NCI-H2196 treated with DMSO at 0.1 percent for 48 hours (cell line): ENCODE data around the gene ZNF213.

Experiments used
- DNase-seq: peaks from one replicate; lab custom pipeline; 2025; ENCODE audit not compliant: unreplicated experiment; lab: John Stamatoyannopoulos, UW

Gene ZNF213

GRCh38 chr16:3145660-3146059, 10.8 kb downstream of the ZNF213 start:
- DNase-seq: no peak

- no peak for DNase-seq
These were observed 12.4 kb downstream of the ZNF213 start for GRCh38 chr16:3147046-3147756.

DNA sequence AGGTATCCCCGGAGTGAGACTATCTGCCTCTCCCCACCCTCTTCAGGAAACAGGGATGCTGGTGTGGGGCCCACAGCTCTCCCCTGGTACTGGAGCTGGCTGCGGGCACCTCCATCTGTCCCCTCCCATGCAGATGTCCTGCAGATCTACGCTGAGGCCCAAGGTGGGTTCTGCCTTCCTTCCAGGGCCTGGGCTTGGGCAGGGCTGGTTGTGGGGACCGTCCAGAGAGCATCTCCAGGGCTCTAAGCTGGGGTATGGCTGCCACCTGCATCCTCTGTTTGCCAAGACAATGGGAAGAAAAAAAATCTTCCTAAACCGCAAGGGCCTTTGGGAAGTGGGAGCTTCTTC, 12.9 kb downstream of the ZNF213 start:
- DNase-seq: no peak

DNA sequence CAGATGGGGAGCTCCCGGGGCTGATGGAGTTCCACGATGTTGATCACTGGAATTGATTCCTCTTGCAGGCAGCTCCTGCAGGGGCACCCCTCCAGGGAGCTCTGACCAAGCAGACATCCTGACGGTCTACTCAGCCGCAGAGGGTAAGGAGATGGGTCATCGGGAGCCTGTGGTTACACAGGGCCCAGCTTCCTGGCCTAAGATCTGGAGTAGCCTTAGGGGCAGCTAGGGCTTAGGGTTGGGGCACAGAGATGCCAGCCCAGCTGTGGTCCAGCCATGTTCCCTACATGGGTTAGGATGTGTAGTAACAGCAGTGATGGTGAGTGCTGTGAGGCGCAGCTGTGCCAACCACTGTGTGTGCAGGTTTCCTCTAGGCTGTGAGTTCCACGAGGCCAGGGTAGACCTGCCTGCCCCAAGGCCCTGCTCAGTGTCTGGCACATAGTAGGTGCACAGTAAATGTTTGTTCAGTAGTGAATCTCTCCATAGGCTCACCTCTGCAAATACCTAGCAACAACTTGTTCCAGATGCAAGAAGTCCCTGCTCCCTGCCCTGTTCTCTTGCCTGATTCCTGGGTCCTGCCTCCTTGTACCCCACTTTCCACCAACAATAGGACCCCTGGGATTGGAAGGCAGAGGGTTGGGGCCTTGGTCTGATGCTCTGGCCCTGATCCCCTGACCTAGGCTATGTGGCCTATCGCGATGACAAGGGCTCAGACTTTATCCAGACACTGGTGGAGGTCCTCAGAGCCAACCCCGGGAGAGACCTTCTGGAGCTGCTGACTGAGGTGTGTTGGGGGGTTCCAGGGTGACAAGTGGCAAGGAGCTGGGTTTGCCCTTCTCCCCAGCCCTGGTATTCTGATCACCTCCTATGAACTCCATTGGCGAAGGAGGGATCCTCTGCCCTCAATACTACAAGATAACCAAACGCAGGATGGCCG, 13.7 kb downstream of the ZNF213 start:
- DNase-seq: no peak

- no peak for DNase-seq
These were observed 14.3 kb downstream of the ZNF213 start for GRCh38 chr16:3149193-3149530.

GRCh38 chr16:3149630-3150345, 15.0 kb downstream of the ZNF213 start:
- no peak for DNase-seq

- peak; percentile 86 for DNase-seq
These were observed 15.8 kb downstream of the ZNF213 start for GRCh38 chr16:3150346-3151218.

- no peak for DNase-seq
These were observed 17.1 kb downstream of the ZNF213 start for GRCh38 chr16:3152027-3152276.

- DNase-seq: peak; percentile 79
These were observed 17.6 kb downstream of the ZNF213 start for GRCh38 chr16:3152277-3152990.

DNA sequence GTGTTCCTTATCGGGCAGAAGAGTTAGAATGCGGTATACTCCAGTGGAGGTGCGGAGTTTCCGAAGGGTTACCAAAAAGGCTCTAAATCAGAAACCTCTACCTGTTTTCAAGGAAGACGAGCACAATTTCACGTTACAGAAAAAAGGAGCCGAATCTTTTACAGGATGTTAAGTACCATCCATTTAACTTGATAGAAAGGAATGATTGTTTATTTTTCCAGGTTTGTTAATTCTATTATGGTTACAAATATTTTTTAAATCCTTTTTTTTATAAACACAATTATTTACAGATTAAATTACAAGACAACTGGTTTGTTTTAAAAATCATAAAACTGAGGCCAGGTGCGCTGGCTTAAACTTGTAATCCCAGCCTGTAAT, 18.2 kb downstream of the ZNF213 start:
- DNase-seq: no peak

DNA sequence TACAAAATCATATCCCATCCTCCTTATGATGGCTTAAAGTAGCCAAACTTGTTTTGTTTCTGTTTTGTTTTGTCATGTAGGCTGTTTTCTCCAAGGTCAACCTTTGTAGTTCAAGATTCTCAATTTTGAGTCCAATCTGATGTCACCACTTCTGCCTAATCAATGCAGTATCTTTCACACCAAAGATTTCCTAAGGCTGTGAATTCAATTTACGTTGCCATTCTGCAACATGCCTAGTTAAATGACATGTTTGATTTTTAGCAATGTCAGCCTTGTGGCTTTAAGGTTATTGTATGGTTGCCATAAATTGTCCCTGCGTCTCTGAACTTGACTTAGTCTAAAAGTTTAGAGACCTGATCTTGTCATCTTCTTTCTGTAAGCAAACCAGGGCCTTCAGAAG, 20.4 kb downstream of the ZNF213 start:
- DNase-seq: no peak

DNA sequence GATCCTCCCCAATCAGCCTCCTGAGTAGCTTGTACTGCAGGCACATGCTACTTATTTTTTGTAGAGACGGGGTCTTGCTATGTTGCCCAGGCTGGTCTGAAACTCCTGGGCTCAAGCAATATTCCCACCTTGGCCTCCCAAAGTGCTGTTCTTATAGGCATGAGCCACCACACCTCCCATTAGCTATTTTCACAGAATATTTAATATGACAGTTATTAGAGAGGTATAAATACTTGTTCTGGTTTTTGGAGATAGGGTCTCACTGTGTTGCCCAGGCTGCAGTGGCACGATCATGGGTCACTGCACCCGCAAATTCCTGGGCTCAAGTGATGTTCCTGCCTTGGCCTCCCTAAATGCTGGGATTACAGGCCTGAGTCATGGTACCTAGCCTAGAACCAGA, 21.1 kb downstream of the ZNF213 start:
- DNase-seq: no peak

DNA sequence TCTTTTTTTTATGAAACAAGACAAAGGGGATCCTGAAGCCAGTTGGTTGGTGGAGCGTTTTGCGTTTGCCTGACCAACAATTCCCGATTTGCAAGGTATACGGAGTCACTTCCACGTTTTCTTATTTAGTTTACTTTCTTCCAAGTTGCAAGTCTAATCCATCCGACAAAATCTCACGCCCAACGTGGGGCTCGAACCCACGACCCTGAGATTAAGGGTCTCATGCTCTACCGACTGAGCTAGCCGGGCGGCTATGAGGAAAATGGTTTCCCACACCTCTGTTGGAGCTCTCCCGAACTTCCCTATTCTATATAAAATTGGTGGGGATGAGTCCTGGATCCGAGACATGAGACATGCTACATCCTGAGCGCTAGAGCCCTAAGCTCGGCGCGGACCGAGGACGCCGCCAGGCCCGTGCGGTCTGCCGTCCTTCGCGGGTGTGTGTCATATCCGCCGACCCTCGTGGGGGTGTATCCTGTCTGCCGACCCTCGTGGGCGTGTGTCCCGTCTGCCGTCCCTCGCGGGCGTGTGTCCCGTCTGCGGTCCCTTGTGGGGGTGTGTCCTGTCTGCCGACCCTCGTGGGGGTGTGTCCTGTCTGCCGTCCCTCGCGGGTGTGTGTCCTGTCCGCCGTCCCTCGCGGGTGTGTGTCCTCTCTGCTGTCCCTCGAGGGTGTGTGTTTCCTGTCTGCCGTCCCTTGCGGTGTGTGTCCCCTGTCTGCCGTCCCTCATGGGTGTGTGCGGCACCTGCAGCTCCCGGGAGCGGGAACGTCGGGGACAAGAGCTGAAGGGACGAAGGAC, 22.6 kb downstream of the ZNF213 start:
- no peak for DNase-seq

DNA sequence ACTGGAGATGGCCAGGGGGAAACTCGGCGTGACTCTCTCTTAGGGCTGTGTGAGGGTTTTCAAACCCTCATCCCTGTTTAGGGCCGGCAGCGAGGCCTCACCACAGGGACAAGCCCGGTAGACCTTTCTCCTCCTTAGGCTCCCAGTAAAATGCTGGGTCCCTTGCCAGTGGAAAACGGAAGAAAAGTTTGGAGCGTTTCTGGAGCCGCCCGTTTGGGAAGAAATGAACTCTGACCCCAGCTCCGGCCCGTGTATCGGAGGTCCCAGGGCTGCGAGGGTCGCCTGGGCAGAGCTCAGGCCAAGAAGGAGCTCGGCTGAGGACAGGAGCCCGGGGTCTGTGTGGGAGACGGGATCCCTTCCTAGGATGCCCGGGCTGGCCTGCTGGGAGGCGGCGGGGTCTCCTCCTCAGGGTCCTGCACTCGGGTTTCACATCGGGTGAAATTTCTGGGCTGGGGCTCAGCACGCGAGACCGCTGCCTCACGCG, 23.2 kb downstream of the ZNF213 start:
- DNase-seq: no peak

DNA sequence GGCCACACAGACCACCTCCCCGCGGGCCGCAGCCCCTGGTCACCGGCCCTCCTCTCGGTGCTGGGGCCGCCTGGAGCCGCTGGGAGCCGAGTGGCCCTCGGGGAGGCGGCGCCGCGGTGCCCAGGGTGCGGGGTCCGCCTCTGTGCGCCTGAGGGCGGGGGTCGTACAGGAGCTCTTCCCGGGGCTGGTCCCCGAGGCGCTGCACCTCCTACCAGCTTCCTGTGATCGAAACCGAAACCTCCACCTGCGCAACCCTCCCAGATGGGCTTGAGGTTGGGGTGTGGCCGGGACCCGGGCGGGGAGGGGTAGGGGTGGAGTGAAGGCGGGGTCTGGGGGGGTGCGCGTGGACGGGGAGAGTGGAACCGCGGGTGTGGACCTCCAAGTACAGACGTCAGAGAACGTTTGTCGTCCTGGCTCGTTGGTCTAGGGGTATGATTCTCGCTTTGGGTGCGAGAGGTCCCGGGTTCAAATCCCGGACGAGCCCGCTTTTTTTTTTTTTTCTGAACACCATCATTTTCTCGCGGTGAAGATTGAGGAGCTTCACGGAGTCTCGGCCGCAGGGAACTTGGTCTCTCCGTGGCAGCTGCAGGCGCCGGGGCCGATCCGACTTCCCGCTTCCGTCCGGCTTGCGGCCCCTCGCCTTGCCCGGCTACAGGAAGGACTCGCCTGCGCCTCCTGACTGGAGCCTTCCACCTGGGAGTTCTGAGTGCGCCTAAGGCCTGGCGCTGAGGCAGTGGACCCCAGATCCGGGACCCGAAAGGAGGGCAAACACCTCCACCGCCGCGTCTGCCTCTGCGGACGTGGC, 23.9 kb downstream of the ZNF213 start:
- DNase-seq: peak; percentile 62

GRCh38 chr16:3161235-3162018, 26.6 kb downstream of the ZNF213 start:
- no peak for DNase-seq

GRCh38 chr16:3164121-3164991, 29.5 kb downstream of the ZNF213 start:
- DNase-seq: no peak
